Activated CD4-positive, alpha-beta T cell treated with anti-CD3 and anti-CD28 coated beads, Interleukin-2, amount 50 U/mL, for 16 hours (primary cell): ENCODE results near the gene CTSA.

Experiments
- DNase-seq: peaks from one replicate; pipeline ENCODE4 v3.0.0-alpha.2; 2020

Gene CTSA

DNA sequence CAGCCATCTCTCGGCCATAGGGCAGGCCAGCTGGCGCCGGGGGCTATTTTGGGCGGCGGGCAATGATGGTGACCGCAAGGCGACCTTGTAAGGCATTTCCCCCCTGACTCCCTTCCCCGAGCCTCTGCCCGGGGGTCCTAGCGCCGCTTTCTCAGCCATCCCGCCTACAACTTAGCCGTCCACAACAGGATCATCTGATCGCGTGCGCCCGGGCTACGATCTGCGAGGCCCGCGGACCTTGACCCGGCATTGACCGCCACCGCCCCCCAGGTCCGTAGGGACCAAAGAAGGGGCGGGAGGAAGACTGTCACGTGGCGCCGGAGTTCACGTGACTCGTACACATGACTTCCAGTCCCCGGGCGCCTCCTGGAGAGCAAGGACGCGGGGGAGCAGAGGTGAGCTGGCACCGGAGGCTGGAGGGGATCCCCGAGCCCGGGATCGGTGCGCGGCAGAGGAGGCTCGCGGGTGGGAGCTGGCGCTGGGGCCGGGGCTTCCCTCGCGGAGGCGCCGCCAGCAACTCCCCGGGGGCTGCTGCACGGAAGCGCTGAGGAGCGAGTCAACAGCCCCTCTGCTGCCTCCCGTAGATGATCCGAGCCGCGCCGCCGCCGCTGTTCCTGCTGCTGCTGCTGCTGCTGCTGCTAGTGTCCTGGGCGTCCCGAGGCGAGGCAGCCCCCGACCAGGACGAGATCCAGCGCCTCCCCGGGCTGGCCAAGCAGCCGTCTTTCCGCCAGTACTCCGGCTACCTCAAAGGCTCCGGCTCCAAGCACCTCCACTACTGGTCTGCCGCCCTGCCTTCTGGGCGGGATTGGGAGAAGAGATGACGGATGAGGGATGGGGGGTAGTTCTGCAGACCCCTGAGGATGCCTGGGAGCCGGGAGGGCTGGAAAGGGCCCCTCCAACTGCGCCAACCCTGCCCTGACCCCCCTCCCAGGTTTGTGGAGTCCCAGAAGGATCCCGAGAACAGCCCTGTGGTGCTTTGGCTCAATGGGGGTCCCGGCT, at the start of gene CTSA, which contains the start of gene NEURL2:
TSS of gene CTSA (plus strand) at position 351 of the 999 bp plus-strand sequence. CDS start at position 585, 234 bp downstream.
TSS of gene NEURL2 (minus strand) at position 224 of the 999 bp plus-strand sequence. CDS start at position 7, 217 bp downstream.
- peak; percentile 87 for DNase-seq

DNA sequence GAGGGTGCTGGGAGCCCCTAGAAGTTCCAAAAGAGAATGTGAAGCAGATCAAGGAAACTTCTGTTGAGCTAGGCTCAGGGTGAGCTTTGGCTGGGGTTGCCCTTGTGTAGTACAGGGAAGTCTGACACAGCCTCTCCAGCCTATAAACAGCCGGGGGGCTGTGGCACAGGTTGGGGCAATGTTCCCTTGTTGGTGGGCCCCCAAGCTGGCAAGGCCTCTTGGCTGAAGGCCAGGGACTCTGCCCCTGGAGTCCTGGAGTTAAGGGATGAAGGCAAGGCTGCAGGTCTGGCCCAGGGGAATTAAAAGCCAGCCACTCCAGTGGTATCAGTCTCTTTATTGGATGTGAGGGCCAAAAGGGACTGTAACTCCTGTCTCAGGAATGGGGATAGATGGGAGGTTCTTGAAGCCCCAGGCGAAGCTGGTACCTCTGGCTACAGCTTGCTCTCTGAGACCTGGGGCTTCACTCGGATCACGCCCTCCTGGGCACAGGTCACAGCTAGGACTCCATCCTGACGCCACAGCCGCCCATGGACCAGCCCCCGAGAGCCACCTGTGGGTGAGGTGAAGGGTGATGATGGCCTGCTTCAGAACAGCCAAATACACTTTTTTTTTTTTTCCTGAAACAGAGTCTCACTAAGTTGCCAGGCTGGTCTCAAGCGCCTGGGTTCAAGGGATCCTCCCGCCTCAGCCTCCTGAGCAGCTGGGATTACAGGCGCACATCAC, 49.6 kb upstream of the CTSA start:
- no peak for DNase-seq

DNA sequence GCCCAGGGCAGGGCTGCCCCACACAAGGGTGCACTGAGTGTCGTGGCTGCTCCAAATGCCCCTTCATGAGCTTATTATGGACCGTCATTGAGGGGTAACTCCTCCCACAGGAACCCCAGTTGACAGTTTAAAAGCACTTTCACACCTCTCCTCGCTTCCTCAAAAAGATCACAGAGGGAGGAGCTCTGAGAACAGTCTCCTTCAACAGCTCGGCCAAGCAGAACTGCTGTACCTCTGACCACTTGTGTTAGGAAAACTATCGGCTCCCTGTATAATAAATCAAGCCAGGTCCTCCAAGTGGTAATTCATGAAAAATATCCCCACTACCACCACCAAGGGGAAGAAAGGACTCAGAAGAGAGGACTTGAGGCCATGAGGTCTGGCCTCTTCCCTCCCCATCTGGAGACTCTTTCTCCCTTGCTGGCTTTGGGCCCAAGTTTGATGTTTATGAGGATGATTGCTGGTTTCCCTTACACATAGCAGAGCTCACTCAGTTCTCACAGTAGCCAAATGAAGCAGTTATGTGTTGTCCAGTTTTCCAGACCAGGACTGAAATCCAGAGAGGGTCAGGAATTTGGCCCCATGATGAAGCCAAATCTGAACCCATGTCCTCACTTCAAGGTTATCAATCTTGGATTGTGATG, 48.8 kb upstream of the CTSA start:
- no peak for DNase-seq

DNA sequence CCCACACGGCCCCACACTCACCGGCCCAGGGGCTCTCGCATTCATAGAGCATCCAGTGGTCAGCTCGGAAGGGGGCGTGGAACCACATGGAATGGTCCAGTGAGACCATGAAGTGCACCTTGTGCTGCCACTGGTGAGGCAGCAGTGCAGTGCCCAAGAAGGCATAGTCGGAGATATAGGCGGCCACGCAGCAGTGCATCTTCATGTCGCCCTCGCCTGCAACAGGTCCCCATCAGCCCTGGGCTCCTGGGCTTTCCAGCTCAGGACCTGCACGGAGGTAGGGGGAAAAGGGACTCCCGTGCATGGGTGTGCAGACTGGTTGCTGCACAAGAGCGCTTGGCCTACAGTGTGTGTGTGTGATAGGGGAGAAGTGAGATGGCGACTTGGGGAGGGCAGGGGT, 47.6 kb upstream of the CTSA start:
- DNase-seq, result no peak

DNA sequence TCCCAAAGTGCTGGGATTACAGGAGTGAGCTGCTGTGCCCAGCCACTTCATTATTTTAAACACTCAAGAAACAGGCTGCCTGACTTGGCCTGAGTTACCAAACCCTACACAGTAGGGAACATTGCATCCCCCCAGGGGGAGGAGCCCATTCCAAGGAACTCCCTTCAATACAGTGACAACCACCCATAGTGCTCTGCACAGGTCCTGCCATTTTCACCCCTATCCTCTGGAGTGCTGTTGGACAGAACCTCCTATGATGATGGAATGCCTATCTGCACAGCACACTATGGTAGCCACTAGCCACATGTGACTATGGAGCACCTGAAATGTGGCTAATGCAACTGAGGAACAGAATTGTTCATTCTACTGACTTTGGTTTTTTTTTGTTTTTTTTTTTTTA, 45.7 kb upstream of the CTSA start:
- DNase-seq, result no peak

DNA sequence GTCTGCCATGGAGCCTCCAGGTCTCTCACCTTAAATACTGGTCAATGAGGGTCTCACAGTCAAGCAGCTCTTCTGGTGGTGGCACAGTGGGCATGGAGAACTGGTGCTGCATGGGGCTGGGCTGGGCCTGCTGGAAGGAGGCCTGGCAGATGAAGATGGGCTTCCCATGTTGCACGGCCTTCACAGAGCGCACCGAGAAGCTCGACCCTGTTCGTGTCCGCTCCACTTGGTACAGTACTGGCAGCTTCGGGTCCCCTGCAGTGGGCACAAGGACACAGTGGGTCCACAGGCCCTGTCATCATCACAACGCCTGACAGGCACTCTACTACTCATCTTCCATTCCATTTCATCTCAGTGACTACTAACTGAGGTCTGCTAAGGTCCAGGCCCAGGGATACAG, 42.7 kb upstream of the CTSA start:
- no peak for DNase-seq

DNA sequence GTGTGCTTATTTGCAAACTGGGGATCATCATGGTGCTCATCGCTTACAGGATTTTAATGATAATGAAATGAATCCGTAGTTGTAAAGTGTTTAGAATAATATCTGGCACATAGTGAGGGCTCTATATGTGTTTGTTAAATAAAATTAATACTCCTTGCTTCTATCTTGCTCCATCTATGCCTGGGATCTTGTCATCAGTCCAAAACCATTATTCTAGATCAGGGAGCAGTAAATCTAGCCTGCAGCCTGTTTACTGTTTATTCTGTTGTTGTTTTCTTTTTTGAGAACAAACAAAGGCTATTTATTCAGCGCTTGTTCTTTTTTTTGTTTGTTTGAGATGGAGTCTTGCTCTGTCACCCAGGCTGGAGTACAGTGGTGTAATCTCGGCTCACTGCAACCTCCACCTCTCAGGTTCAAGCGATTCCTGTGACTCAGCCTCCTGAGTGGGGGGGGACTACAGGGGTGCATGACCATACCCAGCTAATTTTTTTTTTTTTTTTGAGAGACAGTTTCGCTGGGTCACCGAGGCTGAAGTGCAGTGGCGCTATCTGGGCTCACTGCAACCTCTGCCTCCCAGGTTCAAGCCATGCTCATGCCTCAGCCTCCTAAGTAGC, 42.1 kb upstream of the CTSA start:
- DNase-seq, result no peak

DNA sequence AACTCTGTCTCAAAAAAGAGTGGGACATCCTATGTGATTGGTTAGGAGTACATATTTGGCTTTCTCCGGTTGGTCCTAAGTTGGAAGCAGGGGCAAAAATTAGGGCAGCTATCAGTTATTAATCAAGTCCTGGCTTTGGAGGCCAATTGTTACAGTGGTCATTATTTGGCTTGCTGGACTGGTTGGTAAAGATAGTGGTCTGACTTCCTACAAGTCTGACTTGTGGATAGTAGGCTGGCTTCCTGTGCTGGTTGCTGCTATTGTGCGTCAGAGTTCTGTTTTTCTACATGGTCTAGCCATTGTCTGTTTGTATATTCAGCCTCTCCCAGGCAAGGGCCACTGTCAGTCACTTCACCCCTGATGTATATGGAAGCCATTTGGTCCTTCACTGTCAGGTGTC, 40.9 kb upstream of the CTSA start:
- DNase-seq, result no peak

DNA sequence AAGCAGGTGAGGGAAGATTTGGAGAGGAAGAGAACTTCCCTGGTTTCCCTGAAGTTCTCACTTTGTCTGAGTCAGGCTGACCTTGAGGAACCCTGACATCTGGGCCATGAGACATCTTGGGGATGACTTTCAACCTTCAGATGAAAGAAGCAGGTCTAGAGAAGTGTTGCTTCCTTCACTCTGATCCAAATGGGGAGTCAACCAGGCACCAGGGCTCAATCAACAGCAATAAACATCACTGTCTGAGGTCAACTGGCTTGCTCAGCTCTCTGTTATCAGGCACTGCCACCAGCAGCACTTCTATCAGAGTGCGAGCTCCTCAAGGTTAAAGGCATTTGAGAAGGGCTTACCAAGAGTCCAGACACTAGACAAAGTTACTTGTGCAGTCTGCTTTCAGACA, 40.2 kb upstream of the CTSA start:
- no peak for DNase-seq

DNA sequence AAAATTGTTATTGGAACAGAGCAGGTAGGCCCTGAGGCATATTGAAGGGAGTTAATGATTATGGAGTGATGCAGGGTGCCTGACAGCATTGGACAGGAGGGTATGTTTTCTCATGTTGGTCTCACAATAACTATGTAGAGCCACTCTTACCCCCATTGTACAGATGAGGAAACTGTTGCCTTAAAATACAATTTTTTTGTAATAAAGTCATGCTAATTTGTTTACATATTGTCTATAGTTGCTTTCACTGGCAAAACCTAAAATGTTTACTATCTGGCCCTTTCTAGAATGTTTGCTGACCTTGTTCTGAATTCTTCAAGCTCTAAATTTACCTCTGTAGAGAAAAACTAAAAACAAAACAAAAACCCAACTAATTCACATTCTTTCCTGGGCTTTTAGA, 39.6 kb upstream of the CTSA start:
- DNase-seq, result no peak

DNA sequence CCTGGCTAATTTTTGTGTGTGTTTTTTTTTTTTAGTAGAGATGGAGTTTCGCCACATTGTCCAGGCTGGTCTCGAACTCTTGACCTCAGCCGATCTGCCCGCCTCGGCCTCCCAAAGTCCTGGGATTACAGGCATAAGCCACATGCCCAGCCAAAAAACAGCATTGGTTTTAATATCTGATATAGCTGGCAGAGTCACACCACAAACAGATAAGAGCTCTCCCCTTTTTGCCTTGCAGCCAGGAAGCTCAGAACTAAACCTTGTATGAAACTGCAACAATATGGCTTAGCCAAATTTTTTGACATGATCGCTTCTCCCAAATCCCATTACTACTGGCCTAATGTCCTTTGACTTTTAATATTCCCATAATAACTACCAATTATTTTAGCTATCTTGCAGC, 38.8 kb upstream of the CTSA start:
- DNase-seq, result no peak

DNA sequence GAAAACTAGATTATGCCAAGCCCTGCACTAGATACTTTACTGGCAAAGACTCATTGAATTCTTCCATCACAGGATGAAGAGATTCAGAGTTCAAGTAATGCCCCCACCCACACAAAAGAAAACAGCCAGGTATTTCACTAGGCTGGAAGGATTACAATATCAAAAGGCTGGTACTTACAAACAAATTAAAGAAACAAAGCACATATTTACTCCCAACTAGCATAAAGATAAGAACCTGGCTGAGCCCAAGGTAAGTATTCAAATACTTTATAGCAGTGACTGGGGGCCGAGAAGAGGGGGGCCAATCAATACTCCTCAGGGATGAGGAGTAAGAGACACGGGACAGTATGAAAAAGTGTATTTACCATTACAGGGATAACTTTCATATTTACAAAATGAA, 37.7 kb upstream of the CTSA start:
- no peak for DNase-seq

DNA sequence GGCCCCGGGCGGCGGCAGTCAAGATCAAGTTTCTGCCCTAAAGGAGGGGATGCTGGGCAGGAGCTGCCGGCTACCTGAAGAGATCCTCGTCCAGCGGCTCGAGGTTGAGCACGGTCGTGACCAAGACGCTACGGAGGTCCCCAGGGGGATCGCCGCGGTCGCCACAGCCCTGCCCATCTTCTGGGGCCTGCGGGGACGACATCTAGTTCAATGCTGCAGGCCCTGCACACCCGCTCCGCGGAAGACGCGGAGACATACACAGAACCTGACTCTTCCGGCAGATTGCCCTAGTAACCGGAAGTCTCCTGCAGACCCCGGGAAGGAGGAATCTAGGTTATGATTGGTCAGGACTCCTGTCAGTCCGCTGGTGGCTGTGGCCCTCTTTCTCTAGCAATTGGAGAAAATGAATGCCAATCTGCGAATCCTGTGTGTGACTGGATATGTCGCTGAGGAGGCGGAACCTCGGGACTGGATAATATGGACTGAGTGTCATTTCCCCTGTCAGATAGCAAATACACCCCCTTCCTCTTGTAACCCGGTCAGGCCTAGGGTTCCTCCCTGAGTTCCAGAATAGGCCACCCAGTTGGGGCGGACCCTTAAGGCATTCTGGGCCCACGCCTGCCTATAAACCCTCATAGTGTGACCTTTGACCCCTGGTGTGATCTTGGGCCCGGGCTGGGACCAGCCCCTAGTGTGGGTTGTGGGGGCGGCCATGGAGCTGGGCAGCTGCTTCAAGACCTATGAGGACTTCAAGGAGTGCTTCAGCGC, 33.8 kb upstream of the CTSA start, which contains the start of the genes ACOT8 and ZSWIM3:
TSS of gene ACOT8 (minus strand) at position 279 of the 768 bp plus-strand sequence. CDS start at position 202, 77 bp downstream.
TSS of gene ZSWIM3 (plus strand) at position 501 of the 768 bp plus-strand sequence. CDS start at position 713, 212 bp downstream.
- peak; percentile 100 for DNase-seq

DNA sequence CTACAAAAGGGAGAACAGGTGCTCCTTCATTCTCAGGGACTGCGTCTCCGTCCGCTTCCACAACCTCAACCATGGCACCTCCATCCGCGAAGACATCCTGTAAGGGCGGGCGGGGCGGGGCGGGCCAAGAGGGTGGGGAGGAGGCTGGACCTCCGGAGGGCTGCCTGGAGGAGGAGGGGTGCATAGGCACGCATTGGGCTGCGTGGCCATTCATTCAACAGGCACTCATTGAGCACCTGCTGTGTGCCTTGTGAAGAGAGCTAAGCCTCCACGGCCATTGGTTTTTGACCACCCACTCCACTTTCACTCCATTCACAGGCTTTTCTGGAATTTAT, 33.3 kb upstream of the CTSA start:
- peak; percentile 63 for DNase-seq

DNA sequence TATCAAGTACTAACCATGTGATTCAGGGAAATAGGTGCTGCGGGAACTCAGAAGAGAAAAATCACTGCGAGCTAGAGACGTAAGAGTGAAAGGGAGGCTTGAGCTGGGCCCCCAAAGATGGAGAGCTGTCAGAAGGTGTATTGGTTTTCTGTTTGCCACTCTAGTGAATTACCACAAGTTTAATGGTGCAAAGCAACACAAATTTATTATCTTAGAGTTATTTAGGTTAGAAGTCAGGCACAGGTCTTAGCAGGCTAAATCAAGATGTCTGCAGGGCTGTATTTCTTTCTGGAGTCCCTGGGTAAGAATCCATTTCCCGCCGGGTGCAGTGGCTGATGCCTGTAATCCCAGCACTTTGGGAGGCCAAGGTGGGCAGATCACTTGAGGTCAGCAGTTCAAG, 31.2 kb upstream of the CTSA start:
- no peak for DNase-seq

DNA sequence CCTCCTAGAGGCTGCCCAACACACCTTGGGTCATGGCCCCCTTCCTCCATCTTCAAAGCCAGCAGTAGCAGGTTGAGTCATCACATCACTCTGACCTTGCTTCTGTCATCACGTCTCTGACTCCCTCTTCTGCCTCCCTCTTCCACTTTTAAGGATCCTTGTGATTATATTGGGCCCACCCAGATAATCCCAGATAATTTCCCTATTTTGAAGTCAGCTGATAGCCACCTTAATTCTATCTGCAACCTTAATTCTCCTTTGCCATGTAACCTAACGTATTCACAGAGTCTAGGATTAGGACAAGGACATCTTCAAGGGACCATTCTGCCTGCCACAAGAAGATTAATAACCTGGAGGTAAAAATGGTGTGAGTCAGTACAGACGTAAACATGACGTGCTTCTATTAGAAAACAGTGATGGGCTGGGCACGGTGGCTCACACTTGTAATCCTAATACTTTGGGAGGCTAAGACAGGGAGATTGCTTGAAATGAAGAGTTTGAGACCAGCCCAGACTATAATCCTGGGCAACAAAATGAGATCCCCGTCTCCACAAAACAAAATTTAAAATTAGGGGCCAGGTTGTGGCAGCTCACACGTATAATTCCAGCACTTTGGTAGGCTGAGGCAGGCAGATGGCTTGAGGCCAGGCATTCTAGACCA, 30.4 kb upstream of the CTSA start:
- DNase-seq, result no peak

DNA sequence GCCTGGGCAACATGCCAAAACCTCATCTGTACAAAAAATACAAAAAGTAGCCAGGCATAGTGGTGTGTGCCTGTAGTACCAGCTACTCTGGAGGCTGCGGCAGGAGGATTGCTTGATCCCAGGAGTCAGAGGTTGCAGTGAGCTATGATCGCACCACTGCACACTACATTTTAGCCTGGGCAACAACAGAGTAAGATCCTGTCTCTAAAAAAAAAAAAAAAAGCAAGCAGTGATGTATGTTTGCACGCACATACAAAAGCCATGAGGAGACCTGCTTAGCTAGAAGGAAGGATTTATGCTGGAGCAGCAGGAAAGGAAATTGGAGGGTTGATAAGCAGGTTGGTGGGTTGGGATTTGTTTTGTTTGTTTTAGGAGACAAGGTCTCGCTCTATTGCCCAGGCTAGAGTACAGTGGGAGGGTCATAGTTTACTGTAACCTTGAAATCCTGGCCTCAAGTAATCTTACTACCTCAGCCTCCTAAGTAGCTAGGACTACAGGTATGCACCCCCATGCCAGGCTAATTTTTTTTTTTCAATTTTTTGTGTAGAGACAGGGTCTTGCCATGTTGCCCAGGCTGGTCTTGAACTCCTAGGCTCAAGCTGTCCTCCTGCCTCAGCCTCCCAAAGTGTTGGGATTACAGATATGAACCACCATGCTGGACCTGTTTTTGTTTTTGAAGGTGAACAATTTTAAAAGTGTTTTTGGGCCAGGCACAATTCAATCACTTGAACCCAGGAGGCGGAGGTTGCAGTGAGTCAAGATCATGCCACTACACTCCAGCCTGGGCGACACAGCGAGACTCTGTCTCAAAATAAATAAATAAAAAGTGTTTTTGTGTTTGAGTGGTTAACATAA, 29.7 kb upstream of the CTSA start:
- DNase-seq, result no peak

DNA sequence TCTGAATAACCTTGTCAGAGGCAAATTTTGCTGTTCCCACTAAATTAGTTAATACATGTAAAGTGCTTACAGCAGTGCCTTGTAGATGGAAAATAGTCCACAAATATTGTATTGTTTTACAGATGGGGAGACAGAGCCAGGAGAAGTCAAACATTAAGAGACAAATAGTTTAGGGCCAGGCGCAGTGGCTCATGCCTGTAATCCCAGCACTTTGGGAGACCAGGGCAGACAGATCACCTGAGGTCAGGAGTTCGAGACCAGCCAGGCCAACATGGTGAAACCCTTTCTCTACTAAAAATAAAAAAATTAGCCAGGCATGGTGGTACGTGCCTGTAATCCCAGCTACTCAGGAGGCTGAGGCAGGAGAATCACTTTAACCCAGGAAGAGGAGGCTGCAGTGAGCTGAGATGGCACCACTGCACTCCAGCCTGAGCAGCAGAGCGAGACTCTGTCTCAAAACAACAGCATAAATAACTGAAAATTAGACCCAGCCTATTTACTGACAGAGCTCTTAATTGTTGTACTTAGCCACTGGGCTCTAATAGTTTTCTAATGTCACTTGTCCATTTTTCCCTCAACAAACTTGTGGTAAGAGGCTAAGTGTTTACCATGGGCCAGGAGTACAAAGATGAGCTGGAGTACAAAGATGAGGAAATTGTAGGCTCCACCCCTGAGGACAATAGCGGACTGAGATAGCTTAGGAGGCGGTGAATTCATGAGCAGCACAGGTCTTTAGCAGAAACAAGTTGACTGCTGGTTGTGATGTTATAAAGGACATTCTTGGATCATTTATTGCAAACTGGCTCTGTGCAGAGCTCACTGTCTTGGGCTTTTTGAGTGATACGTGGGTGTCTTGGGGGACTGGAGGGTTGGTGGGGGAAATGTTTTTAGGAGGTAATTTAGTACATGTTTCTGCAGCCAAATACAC, 27.3 kb upstream of the CTSA start:
- no peak for DNase-seq

DNA sequence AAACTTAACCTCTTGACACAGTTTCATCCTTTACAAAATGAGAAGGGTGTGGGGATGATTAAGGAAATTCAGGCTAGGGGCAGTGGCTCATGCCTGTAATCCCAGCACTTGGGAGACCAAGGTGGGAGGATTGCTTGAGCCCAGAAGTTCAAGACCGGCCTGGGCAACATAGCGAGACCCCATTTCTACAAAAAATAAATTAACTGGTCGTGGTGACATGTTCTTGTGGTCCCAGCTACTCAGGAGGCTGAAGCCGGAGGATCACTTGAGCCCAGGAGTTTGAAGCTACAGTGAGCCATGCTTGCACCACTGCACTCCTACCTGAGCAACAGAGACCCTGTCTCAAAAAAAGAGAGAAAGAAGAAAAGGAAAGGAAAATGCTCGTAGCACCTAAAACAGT, 24.7 kb upstream of the CTSA start:
- DNase-seq, result no peak
